Activated CD8-positive, alpha-beta memory T cell treated with anti-CD3 and anti-CD28 coated beads for 1 hour (primary cell): ENCODE results near the gene KRTAP20-3.

Source experiments
- DNase-seq, 2 donors: peaks; one replicate each; pipeline ENCODE4 v3.0.0-alpha.2; 2020; ENCODE audit warnings: low read depth in 1 of 2; ENCODE audit errors: extremely low read depth in 1 of 2

KRTAP20-3 gene

DNA sequence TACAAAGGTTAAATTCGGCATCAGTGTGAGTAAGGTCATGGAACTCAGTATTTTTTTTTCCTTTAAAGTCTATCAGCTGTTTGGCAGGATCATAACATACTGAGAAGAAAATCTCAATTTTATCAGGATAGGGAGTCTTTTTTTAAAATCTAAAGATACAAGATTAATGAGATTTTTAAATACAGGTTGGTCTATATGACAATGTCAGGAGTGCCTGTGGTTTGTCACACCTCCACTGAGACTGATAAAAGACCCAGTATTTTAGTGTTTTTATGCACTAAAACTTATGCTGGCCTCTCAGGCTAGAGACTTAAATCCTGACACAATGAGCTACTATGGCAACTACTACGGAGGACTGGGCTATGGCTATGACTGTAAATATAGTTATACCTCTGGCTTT, at the start of gene KRTAP20-3:
Gene KRTAP20-3, plus strand, starts transcription at position 301 of the 400 bp plus-strand sequence.
- DNase-seq = no peak

DNA sequence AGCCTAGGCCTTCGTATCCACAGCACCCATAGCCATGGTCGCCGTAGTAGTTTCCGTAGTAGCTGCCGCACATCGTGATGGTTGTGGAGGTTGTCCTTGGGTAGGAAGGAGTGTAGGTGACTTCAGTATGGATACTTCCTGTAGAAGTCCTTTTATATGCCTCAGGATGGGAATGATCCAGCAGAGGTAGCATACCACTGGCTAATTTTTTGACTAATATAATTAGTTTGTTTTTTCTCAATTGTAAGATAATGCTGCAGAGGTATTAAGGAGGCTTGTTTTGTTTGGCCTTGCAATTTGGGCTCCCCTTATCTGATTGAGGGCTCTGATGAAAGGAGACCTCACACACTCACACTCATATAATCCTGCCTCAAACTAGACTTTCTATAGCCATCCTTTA, 43.9 kb upstream of the KRTAP20-3 start, which contains the start of gene KRTAP6-2:
Gene KRTAP6-2, minus strand, starts transcription at position 101 of the 400 bp plus-strand sequence. Its CDS starts 28 bp downstream, at position 73.
- no peak for DNase-seq

DNA sequence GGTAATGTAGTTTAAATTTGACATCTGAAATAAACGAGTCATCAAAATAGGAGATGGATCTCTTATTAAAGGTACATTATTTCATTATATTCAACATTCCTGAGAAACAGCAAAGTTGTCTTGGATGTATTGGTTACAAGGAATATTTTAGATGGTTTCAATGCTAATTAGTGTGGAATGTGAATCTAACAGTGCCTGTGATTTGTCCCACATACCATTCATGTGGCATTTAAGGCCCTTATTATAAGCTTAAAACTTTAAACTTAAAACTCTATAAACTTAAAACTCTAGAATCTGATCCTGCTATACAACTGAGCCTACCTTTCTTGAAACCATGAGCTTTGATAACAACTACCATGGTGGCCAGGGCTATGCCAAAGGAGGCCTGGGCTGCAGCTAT, 41.9 kb upstream of the KRTAP20-3 start, which contains the start of gene KRTAP22-1:
Gene KRTAP22-1, plus strand, starts transcription at position 301 of the 400 bp plus-strand sequence.
- no peak for DNase-seq

DNA sequence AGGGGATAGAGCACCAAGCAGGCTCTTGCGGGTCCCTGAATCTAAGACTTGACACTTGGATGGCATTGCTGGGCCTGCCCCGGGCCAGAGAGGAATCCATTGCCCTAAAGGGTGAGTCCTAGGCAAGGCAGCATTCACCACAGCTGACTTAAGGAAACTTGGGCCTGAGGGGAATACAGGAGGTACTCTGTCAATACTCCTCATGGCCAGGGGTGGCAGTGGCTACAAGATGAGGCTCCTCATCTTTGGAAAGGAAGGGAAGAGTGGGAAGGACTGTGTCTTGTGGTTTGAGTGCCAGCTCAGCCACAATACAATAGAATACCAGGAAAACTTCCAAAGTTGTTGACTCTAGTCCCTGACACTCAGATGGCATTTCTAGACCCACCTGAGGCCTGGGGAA, 36.7 kb upstream of the KRTAP20-3 start:
- DNase-seq = no peak

DNA sequence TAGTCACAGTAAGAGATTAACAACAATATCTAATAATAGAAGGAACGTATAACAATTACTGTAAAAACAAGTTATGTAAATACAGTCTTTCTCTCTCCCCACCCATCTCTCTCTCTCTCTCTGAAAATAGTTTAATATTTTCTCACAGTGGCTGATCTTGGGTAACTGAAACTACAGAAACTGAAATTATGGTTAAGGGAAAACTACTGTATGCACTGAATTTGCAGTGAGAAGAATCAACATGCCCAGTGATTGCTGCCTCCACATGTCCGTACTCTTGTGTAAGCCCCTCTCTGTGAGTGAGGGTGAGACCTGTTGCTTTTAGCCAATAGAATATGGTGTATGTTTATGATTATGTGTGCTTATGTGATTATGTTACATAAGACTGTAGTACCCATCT, 30.5 kb upstream of the KRTAP20-3 start:
- no peak for DNase-seq

DNA sequence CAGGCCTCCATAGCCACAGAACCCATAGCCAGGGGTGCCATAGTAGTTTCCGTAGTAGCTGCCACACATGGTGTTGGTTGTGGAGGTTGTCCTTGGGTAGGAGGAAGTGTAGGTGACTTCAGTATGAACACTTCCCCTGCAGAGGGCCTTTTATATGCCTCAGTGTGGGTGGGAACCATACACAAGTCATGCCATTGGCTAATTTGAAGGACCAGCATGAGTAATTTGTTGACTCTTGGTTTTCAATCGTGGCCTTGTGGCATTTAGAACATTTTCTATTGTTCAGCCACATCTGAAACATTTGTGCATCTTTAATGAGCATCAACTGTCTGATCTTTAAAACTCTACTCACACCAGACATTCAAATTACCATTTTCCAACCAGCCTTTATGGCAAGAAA, 28.8 kb upstream of the KRTAP20-3 start, which contains the start of gene KRTAP6-1:
Gene KRTAP6-1, minus strand, starts transcription at position 95 of the 400 bp plus-strand sequence. Its CDS starts 26 bp downstream, at position 69.
- DNase-seq = no peak

DNA sequence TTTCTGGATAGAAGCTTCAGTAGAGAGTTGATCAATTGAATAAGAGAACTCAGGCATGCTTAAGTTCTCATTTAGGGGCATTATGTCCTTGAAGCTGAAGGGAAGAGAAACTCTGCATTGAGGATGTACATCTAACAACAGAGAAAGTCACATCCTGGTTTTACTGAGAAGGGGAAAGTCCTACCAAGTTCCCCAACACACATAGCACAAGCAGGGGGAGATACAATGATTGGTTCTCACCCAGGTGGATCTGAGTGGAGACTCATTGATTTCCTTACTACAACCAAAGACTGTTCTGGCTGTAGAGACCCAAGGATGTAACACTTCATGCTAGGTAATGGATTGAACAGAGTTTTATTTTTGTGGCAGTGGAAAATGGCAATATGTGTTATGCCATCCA, 27.5 kb upstream of the KRTAP20-3 start:
- DNase-seq = no peak

DNA sequence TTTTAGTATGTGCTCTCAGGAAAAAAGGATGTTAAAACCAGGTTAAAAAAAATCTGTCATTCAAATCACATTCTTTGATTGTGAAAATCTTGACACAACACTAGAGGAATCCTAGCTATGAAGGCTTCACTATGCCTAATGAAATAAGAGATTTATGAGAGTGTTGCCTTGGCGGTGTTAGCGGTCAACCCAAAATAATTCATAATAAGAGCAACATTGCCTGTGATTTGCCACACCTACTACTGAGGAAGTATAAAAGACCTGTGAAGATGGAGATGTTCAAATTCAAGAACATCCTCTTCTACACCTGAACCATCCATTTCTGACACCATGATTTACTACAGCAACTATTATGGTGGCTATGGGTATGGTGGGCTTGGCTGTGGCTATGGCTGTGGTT, 26.5 kb upstream of the KRTAP20-3 start, which contains the start of gene KRTAP20-1:
Gene KRTAP20-1, plus strand, starts transcription at position 301 of the 400 bp plus-strand sequence. Its CDS starts 30 bp downstream, at position 331.
- DNase-seq = no peak

DNA sequence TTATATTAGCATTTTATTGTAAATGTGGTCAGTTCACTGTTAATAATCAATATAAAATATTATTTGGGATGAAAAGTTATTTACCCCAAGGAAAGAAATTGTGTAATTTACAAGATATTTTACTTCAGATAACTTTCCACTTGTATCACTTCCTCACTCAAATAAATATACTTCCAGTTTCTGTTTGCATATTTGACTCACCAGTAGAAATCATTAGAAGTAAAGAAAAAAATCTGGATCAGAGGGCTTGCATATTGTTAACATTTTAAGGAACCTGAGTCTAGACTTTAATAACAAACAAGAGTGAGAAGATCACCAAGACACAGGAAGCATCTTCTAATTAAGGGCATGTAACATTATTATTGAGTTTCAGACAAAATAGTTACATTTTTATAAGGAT, 22.6 kb upstream of the KRTAP20-3 start:
- no peak for DNase-seq

DNA sequence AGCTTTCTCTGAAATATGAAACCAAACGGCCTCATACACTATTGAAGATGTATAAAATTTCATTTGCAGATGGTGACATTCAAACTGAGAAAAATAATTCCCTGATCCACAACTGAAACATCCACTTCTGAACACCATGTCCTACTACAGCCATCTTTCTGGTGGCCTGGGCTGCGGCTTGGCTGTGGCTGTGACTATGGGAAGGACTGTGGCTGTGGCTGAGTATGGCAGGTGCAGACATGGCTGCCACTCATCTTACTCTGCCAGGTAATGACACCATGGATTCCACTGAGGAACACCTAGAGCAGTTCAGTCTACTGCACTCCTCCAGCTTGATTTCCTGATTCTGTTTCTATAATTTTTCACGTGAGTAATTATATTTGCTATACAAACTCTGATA, 22.1 kb upstream of the KRTAP20-3 start, which contains the start of gene KRTAP20-4:
Gene KRTAP20-4, plus strand, starts transcription at position 106 of the 400 bp plus-strand sequence.
- DNase-seq = no peak

DNA sequence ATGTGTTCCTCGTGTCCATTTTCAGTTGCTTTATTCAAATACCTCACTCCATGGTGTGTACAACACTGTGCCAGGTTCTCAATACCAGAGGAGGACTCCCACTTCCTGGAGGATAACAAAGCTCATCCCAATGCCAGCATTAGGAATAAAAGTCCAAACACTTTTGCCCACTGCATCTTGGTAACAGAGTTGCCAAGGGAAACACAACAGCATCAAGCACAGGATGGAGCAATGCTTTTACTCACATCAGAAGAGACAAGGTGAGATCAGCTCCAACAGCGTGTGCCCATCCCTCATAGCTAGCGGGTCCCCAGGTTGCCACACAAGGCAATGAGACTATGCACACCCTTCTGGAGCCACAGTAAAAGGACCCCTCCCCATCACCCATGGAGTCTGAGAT, 19.3 kb upstream of the KRTAP20-3 start:
- no peak for DNase-seq

DNA sequence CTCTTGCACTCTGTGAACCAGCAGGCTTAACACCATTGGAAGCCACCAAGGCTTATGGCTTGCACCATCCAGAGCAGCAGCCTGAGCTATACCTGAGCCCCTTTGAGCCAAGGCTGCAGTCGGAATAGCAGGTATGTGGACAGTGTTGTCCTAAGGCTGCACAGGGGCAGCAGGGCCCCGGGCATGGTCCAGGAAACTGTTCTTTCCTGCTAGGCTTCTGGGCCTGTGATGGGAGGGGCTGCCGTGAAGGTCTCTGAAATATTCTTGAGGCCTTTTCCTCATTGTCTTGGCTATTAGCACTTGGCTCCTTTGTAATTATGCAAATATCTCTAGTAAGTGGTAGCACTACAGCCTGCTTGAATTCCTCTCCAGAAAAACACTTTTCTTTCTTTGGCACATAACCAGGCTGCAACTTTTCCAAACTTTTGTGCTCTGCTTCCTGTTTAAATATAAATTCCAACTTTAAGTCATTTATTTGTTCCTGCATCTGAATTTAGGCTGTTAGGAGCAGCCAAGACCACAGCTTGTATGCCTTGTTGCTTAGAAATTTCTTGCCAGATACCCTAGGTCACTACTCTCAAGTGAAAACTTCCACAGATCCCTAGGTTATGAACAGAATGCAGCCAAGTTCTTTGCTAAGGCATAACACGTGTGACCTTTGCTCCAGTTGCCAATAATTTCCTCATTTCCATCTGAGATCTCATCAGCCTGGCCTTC, 17.1 kb upstream of the KRTAP20-3 start:
- no peak for DNase-seq

DNA sequence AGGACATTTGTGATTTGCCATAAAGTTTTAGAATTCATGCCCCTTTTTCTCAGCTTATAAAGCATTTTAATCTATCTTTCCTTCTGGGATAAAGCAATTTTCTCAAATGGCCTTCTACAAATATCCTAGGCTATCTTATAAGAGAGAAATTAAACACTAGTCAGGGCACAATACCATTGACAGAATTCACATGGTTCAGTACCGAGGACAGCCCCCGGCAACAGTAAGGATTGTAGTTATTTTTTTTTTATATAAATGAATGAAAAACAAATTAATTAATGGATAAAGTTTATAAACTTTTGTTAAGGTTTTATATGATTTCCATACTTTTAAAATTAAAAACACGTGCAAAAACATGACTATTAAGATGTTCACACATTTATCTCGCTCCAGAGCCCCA, 14.6 kb upstream of the KRTAP20-3 start:
- DNase-seq = no peak

DNA sequence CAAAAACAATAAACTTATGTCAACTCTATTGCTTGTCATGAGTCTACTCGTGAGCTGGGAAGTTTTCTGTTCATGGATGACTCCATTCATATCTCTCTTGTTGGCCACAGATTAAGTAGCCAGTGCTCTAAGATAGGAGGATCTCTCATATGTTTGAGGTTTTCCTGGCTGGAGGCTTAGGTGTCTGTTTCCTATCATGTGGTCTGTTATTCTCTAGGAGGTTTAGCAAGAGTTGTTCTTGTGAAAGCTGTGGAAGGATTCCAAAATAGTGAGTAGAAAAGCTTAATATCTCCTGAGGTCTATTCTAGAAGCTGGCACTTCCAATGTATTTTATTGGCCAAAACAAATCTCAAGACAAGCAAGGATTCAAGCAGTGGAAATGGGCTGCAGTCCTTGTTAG, 13.5 kb upstream of the KRTAP20-3 start:
- no peak for DNase-seq

DNA sequence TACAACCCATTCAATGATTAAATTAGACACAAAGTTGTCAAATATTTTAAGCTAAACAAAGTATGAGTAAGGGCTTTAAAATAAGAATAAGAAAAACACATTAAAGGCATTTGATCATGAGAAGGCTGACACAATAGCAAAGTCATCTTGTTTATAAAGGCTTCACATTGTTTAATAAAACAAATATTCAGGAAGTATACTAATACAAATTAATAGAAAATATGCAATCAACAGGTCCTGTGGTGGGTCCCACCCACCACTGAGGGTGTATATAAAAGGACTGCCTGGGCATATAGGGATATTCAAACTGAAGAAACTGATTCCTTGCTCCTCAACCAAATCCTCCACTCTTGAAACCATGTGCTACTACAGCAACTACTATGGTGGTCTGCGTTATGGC, 7.8 kb upstream of the KRTAP20-3 start, which contains the start of gene KRTAP20-2:
Gene KRTAP20-2, plus strand, starts transcription at position 301 of the 400 bp plus-strand sequence. Its CDS starts 58 bp downstream, at position 359.
- DNase-seq = no peak

DNA sequence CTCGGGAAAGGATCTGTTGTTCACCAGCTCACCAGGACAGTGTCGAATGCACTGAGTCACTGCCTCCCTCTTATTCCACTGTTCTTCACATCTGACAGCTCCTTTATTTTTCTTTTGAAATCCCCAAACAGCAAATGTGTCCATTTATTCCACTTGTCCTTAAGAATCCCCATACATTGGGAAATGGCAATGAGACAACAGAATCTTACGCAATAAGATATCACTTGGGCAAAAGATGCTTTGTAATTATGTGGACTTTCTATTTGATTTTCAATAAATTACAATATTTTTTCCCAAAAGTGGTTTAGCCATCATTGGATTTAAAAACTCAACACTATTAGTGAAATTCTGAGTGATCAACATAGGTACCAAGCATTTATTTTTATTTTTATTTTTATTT, 4.0 kb upstream of the KRTAP20-3 start:
- no peak for DNase-seq

DNA sequence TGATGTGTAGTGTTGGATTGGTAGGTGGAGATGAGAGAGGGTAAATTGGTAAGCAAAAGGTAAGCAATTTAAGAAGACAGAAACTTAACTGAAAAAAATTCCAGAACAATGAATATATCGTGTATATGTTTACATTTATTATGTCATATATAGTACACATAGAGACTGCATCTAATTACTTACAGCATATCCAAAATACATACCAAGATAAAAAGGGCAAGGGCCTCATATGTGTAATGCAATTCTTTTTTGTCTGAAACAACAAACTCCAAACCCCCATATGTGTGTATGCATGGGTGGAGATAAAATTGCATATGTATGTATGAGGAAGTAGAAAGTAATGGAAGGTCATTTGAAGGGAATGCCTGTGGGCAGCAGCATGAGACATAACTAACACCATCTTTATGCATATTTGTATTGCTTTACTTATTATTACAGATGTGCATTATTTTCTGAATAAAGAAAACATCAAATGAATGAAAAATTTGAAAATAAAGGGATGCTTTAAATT, 4.3 kb downstream of the KRTAP20-3 start:
- no peak for DNase-seq

DNA sequence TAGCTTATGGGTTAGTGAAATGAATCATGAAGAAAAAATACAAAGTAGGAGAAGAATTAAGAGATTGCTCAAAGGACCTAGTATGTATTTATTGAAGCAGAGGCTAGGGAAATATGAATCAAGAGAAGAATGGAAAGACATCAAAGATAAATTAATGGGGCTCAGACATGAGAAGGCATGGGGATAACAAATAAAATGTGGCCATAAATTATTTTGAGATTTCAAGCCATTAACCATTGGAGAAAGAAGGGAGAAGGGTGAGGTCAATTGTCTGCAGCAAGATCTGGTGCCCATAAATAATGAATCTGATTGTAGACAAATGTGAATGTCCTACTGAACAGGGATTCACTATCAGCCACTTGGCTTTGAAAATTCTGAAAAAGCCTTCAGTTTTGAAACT, 10.2 kb downstream of the KRTAP20-3 start:
- DNase-seq = no peak

DNA sequence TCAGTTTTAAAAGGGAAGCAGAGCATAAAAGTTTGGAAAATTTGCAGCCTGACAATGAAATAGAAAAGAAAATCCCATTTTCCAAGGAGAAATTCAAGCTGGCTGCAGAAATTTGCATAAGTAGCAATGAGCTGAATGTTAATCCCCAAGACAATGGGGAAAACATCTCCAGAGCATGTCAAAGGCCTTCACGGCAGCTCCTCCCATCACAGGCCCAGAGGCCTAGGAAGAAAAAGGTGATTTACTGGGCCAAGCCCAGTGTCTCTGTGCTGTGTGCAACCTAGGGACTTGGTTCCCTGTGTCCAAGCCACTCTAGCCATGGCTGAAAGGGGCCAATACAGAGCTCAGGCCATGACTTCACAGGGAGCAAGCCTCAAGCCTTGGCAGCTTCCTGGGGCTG, 26.1 kb downstream of the KRTAP20-3 start:
- no peak for DNase-seq

DNA sequence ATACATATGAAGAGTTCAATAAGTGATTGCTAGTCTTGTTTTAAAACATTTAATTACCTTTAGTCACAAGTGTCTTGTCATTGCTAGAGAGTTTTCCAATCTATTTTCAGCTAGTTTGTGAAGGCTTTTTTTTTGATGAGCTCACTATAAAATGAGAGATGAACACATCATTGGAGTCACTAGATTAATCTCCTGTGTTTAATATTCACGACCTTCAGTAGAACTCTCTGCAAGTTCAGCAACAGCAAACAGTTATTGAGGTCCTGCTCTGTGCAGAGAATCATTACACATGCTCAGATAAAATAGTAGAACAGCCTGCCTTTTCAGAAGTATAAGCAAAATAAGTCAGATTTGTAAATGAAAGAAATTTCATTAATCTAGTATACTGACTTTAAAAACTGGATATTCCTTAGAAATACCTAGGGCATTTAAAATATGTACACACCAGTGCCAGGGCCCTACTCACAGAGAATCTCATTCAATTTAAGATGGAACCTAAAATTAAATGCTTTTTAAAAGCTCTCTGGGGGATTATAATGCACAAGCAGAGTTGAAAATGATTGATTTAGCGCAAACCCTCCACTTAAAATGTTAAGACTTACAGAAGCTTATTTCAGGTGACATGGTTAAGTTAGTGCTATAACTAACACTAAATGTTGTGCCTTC, 30.5 kb downstream of the KRTAP20-3 start:
- no peak for DNase-seq

DNA sequence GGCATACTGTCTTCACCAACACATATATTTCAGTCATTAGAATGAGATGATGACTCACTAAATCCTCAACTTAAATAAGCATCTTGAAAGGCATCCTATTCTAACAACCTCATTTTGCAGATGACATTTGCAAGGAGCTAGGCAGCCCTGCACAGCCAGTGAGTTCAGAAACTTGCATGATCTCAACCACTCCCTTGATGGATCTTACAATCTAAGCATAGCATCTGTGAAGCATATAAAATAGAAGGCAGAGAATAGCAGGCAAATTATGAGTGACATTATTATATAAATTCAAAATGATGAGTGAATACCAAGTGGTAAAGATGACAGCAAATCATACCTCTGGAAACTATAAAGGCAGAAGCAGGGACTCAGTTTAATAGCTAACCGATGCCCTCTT, 31.6 kb downstream of the KRTAP20-3 start:
- DNase-seq = no peak

DNA sequence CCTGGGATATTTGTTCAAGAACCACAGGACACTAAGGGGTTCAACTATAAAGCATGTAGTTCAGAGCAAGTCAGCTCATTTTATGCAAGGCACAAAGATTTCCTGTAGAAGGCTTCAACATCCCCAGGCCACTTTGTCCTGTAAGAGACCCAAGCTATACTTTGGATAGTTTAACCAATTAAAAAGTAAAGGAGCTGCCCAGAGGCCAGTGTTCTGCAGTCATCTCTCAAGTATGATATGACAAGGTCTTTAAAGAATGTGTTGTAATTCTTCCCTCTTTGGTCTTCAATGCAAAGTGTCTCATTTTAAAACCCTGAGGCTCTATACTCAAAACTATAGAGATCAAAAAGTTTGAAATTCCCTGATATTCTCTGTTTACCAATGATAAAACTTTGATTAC, 34.1 kb downstream of the KRTAP20-3 start:
- DNase-seq = no peak
